GM18907 (cell line): ENCODE results near the gene PADI3.
"Not testable (repeated sequence)": the region's sequence is repeated elsewhere in the genome, so short reads cannot be mapped to it uniquely, and the experiment has no call there.

ENCODE experiments used
- ATAC-seq: cut with Tn5 transposase; IDR thresholded peaks from one replicate; pipeline ENCODE4 v1.9.1; 2021; ENCODE audit warnings: mild to moderate bottlenecking, moderate library complexity; ENCODE audit not compliant: unreplicated experiment

Gene PADI3

GRCh38 chr1:17321857-17322390 is 73.0 kb downstream of the PADI3 start:
- not testable (repeated sequence) for ATAC-seq

- no peak for ATAC-seq
These were observed 80.0 kb downstream of the PADI3 start for GRCh38 chr1:17328855-17329254.

DNA sequence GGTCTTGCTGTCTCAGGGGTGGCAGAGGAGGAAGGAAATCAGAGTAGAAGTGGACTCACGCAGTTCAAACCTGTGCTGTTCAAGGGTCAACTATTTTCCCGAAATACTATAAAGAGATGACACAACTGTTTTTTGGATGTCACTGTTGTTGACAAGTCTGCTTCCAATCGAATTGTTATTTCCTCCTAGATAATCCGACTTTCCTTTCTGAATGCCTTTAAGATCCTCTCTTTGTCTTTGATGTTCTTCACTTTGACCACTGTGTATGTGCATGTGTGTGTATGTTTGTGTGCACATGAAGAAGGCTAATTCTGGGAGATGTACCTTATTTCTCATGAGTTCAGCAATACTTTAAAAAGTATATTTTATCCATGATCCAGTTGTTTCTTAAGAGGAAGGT is 80.7 kb downstream of the PADI3 start:
- no peak for ATAC-seq

DNA sequence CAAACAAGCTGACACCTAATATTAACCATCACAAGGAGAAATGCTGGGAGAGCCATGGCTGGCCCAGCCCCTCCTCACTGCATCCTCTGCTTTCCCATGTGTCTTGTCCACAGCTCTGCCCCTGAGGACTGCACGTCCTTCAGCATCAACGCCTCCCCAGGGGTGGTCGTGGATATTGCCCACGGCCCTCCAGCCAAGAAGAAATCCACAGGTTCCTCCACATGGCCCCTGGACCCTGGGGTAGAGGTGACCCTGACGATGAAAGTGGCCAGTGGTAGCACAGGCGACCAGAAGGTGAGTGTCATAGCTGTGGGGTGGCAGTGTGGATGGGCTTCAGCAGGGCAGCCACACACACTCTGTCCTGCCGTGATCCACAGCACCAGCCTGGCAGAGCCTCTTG is 82.0 kb downstream of the PADI3 start:
- ATAC-seq = no peak

GRCh38 chr1:17333081-17333480 is 84.2 kb downstream of the PADI3 start:
- ATAC-seq = no peak
